Transverse colon (tissue), 4 donors: ENCODE data around the gene MBD3L2B. TPM values are rescaled to one million over a fixed set of nuclear protein-coding genes. Genes with fewer than 3 reads are reported as not detected.
A peak's percentile ranks its signal among the peaks of the same experiment; 100 is the strongest.
"Not testable (repeated sequence)": the region's sequence is repeated elsewhere in the genome, so short reads cannot be mapped to it uniquely, and the experiment has no call there.

Experiments
- DNase-seq: peaks from one replicate; pipeline ENCODE4 v3.0.0-alpha.2; 2019
- H3K27ac ChIP-seq, 4 donors: fragments of 200-600 bp; sonication (generic); 2 replicates each; pipeline ENCODE4 v1.5.1; 2016 to 2018; ENCODE audit warnings: inconsistent platforms in 4 of 4
- H3K27me3 ChIP-seq: fragments of 200-600 bp; sonication (generic); 2 replicates; pipeline ENCODE4 v1.5.1; 2017; ENCODE audit warnings: inconsistent platforms
- H3K36me3 ChIP-seq, 4 donors: fragments of 200-600 bp; sonication (generic); 2 replicates each; pipeline ENCODE4 v1.5.1; 2017 to 2019; ENCODE audit warnings: inconsistent platforms in 4 of 4
- H3K4me1 ChIP-seq, 4 donors: fragments of 200-600 bp; sonication (generic); 2 replicates each; pipeline ENCODE4 v1.5.1; 2017 to 2020; ENCODE audit warnings: inconsistent platforms in 4 of 4
- H3K4me3 ChIP-seq, 4 donors: fragments of 200-600 bp; sonication (generic); 1 replicate in 1 of 4; 2 replicates in 3 of 4; pipeline versions ENCODE4 v1.5.1 to v1.6.1; 2017 to 2019; ENCODE audit warnings: inconsistent platforms in 4 of 4
- H3K9me3 ChIP-seq, 2 donors: fragments of 200-600 bp; sonication (generic); 2 replicates each; pipeline ENCODE4 v1.5.1; 2017 to 2019; ENCODE audit warnings: inconsistent platforms in 2 of 2
- CTCF ChIP-seq, 5 experiments: fragments of 200-600 bp in 3 of 5; fragments of 450-650 bp in 2 of 5; sonication (generic) in 3 of 5; IDR thresholded peaks; 1 replicate in 2 of 5; 2 replicates in 3 of 5; pipeline ENCODE4 v1.5.1; 2016 to 2017; ENCODE audit warnings: antibody characterized with exemption in 5 of 5, inconsistent platforms in 3 of 5, mild to moderate bottlenecking in 2 of 5, moderate library complexity in 1 of 5
- EP300 ChIP-seq: sonication (generic); formaldehyde crosslinking; IDR thresholded peaks from one replicate; pipeline ENCODE4 v1.6.1; 2017; ENCODE audit warnings: antibody characterized with exemption, low read depth
- POLR2A ChIP-seq: fragments of 450-650 bp; IDR thresholded peaks from one replicate; pipeline ENCODE4 v1.6.1; 2016; ENCODE audit warnings: antibody characterized with exemption, mild to moderate bottlenecking, moderate library complexity
- POLR2AphosphoS5 ChIP-seq, 3 donors: sonication (generic); formaldehyde crosslinking; IDR thresholded peaks; one replicate each; pipeline ENCODE4 v1.6.1; 2016; ENCODE audit warnings: antibody characterized with exemption in 3 of 3
- WGBS, 2 donors: methylation state at CpG; one replicate each; pipeline ENCODE4 v1.1.5; 2018; ENCODE audit warnings: low coverage in 1 of 2; 5-methylcytosine and 5-hydroxymethylcytosine counted together
- in situ Hi-C, 4 donors: fragments of 200-750 bp; cut with MboI; loops; one replicate each; pipeline versions ENCODE4 v1.15.0 to v1.15.1; 2017; ENCODE audit warnings: low sequenced_read_pairs in 3 of 4, low pct_ligation_motif_present in 1 of 4, low pct_unique_long_range_greater_than_20kb in 1 of 4
- intact Hi-C: fragments of 100-400 bp; cut with DNase I; formaldehyde crosslinking; loops from one replicate; pipeline ENCODE4 v1.15.1; 2023; ENCODE audit warnings: low total_unique reads
- total RNA-seq, 4 donors: library from RNA; depleted of rRNA; stranded (reverse); fragments of >200 nt; gene quantifications; one replicate each; pipeline ENCODE4 v1.1.0, GENCODE V29; 2016

Gene MBD3L2B
- total RNA-seq, 4 donors from 2014 or later, result not detected

GRCh38 chr19:7067716-7068115 is 46.5 kb upstream of the MBD3L2B start:
- TF ChIP-seq POLR2AphosphoS5 (IDR thresholded peaks at IDR 0.05), result no peak
- no peak for TF ChIP-seq EP300
- no peaks in the 10 kb centered on the region for H3K27me3 ChIP-seq
- 81 to 85% methylated on average over 2 of the region's 2 CpGs for WGBS, 2 donors
- no peak overlapping the region for H3K4me3 ChIP-seq
- H3K36me3 ChIP-seq, result peaks cover 0 to 15% (median 6%) of the 10 kb centered on the region in 4 donors
- H3K4me1 ChIP-seq, result peaks cover 8 to 10% (median 8%) of the 10 kb centered on the region in 4 donors
- H3K9me3 ChIP-seq, result no peaks in the 10 kb centered on the region
- intact Hi-C loops, result loop anchor here (10.0 kb wide), 1 partner anchor 1587 kb away; no protein-coding TSS in a partner anchor
- H3K27ac ChIP-seq, result no peak overlapping the region
- in situ Hi-C loops, result no loop called here
- DNase-seq, result no peak

- H3K27me3 ChIP-seq, in situ Hi-C loops, H3K4me3 ChIP-seq, H3K36me3 ChIP-seq, H3K9me3 ChIP-seq, H3K27ac ChIP-seq: not testable (repeated sequence)
- TF ChIP-seq CTCF (IDR thresholded peaks at IDR 0.05), result peak in 2 of 5 experiments; percentile 6 to 9
- DNase-seq, result peak; percentile 25
- 67 to 80% methylated on average over 2 to 13 of the region's 13 CpGs for WGBS, 2 donors
- intact Hi-C loops, result loop anchor here (10.0 kb wide), 1 partner anchor 1588 kb away; no protein-coding TSS in a partner anchor
- peaks cover 8 to 10% (median 8%) of the 10 kb centered on the region in 4 donors for H3K4me1 ChIP-seq
Measured at GRCh38 chr19:7067122-7067521, 45.9 kb upstream of the MBD3L2B start.

GRCh38 chr19:7063764-7064418 is 42.7 kb upstream of the MBD3L2B start:
- Histone ChIP-seq H3K9me3 (no peaks in the 10 kb centered on the region), H3K36me3 (no peaks in the 10 kb centered on the region), H3K4me3 (no peak overlapping the region), H3K27me3 (no peaks in the 10 kb centered on the region), H3K4me1 (no peaks in the 10 kb centered on the region), H3K27ac (no peak overlapping the region)
- in situ Hi-C loops (no loop called here), intact Hi-C loops (loop anchor here (10.0 kb wide), 1 partner anchor 1591 kb away; no protein-coding TSS in a partner anchor)
- 92% methylated on average over 4 to 9 of the region's 9 CpGs for WGBS, 2 donors
- DNase-seq, result no peak
- TF ChIP-seq EP300 (no peak), POLR2A (no peak), POLR2AphosphoS5 (IDR thresholded peaks at IDR 0.05) (no peak), CTCF (IDR thresholded peaks at IDR 0.05) (no peak)

- Histone ChIP-seq H3K9me3 (no peaks in the 10 kb centered on the region), H3K4me1 (no peaks in the 10 kb centered on the region), H3K27me3 (no peaks in the 10 kb centered on the region), H3K36me3 (no peaks in the 10 kb centered on the region), H3K27ac (no peak overlapping the region), H3K4me3 (no peak overlapping the region)
- DNase-seq, result no peak
- in situ Hi-C loops, result no loop called here
- TF ChIP-seq CTCF (IDR thresholded peaks at IDR 0.05), result no peak
- no peak for TF ChIP-seq POLR2AphosphoS5 (IDR thresholded peaks at IDR 0.05)
- no peak for TF ChIP-seq POLR2A
- intact Hi-C loops, result loop anchor here (10.0 kb wide), 1 partner anchor 1591 kb away; no protein-coding TSS in a partner anchor
- 70 to 75% methylated on average over 2 to 4 of the region's 4 CpGs for WGBS, 2 donors
Measured at GRCh38 chr19:7063339-7063738, 42.1 kb upstream of the MBD3L2B start.

GRCh38 chr19:7059977-7060376 is 38.7 kb upstream of the MBD3L2B start:
- H3K4me1 ChIP-seq, H3K27ac ChIP-seq, H3K27me3 ChIP-seq, H3K9me3 ChIP-seq, H3K36me3 ChIP-seq, H3K4me3 ChIP-seq, DNase-seq, in situ Hi-C loops: not testable (repeated sequence)
- intact Hi-C loops, result loop anchor here (10.0 kb wide), 1 partner anchor 1595 kb away; no protein-coding TSS in a partner anchor
- WGBS, 2 donors, result 50 to 71% methylated on average over 1 to 2 of the region's 2 CpGs

- H3K27ac ChIP-seq, intact Hi-C loops, H3K4me3 ChIP-seq, H3K36me3 ChIP-seq, H3K27me3 ChIP-seq, H3K4me1 ChIP-seq, in situ Hi-C loops, H3K9me3 ChIP-seq, DNase-seq: not testable (repeated sequence)
- WGBS, 2 donors, result no CpG with 5 or more reads among the region's 8 CpGs
Measured at GRCh38 chr19:7058576-7058975, 37.3 kb upstream of the MBD3L2B start, which contains the start of gene MBD3L3. Gene MBD3L3 (minus strand): TSS chr19:7058676. CDS start chr19:7058605, 71 bp downstream.

GRCh38 chr19:7056371-7056770 is 35.1 kb upstream of the MBD3L2B start:
- H3K9me3 ChIP-seq, H3K27me3 ChIP-seq, intact Hi-C loops, in situ Hi-C loops, H3K27ac ChIP-seq, DNase-seq, H3K4me3 ChIP-seq, H3K4me1 ChIP-seq, H3K36me3 ChIP-seq: not testable (repeated sequence)
- 93% methylated on average over 3 of the region's 16 CpGs; no CpG with 5 or more reads in 1 of the 2 donors for WGBS, 2 donors
